H1 (cell line): ENCODE data around the gene TMEM131L. TPM values are rescaled to one million over a fixed set of nuclear protein-coding genes. Genes with fewer than 3 reads are reported as not detected.
"Not testable (repeated sequence)": the region's sequence is repeated elsewhere in the genome, so short reads cannot be mapped to it uniquely, and the experiment has no call there.

ENCODE experiments used
- CTCF ChIA-PET: fragments of 300-600 bp; sonication (Branson Sonifier 250); formaldehyde crosslinking; loops from one replicate; lab custom pipeline; 2021; ENCODE audit not compliant: partially characterized antibody; lab: Charles Lee
- POLR2A ChIA-PET: fragments of 300-600 bp; sonication (Branson Sonifier 250); formaldehyde crosslinking; loops from one replicate; lab custom pipeline; 2021; ENCODE audit warnings: inconsistent platforms; ENCODE audit not compliant: partially characterized antibody; lab: Charles Lee
- DNase-seq, 2 experiments: peaks; one replicate each; pipeline versions ENCODE4 v3.0.0 to v3.0.0-alpha.2; 2010 to 2022; ENCODE audit warnings: low spot score in 2 of 2, low read depth in 1 of 2, mixed read lengths in 1 of 2
- FAIRE-seq: peaks from 2 replicates; lab custom pipeline; 2011; peaks lifted over from hg19 to GRCh38; lab: Jason Lieb, UNC
- H2AFZ ChIP-seq: 2 replicates; pipeline ENCODE4 v1.8.1; 2012; ENCODE audit warnings: low read length, inconsistent platforms
- H2AK5ac ChIP-seq: 2 replicates; pipeline ENCODE4 v1.6.1; 2013; ENCODE audit warnings: low read depth, low read length
- H2BK120ac ChIP-seq: replicated peaks from 2 replicates; pipeline ENCODE3; 2013; ENCODE audit warnings: low read depth, low read length, inconsistent platforms
- H2BK12ac ChIP-seq: 2 replicates; pipeline ENCODE4 v1.6.1; 2013; ENCODE audit warnings: low read depth, low read length
- H2BK15ac ChIP-seq: 2 replicates; pipeline ENCODE4 v1.6.1; 2013; ENCODE audit warnings: low read length
- H2BK20ac ChIP-seq: 2 replicates; pipeline ENCODE4 v1.6.1; 2013; ENCODE audit warnings: low read length
- H2BK5ac ChIP-seq: 2 replicates; pipeline ENCODE4 v1.6.1; 2013; ENCODE audit warnings: low read depth, low read length
- H3K14ac ChIP-seq: 2 replicates; pipeline ENCODE4 v1.6.1; 2013; ENCODE audit warnings: inconsistent platforms; ENCODE audit not compliant: insufficient read length
- H3K18ac ChIP-seq: 2 replicates; pipeline ENCODE4 v1.6.1; 2013; ENCODE audit warnings: low read length; ENCODE audit errors: extremely low read depth
- H3K23ac ChIP-seq: 2 replicates; pipeline ENCODE4 v1.6.1; 2013; ENCODE audit warnings: inconsistent platforms; ENCODE audit not compliant: insufficient read length
- H3K23me2 ChIP-seq: 2 replicates; pipeline ENCODE4 v1.6.1; 2013; ENCODE audit warnings: low read depth, low read length
- H3K27ac ChIP-seq: 2 replicates; pipeline ENCODE4 v1.6.1; 2011; ENCODE audit warnings: low read depth, low read length, inconsistent platforms
- H3K27me3 ChIP-seq, 4 experiments: replicated peaks in 1 of 4; 1 replicate in 1 of 4; 2 replicates in 3 of 4; pipeline versions ENCODE4 v1.6.1 to v1.8.1; 2011 to 2013; ENCODE audit warnings: low read length in 3 of 4, mild to moderate bottlenecking in 3 of 4, inconsistent platforms in 2 of 4, mixed read lengths in 2 of 4, moderate library complexity in 1 of 4; ENCODE audit not compliant: control insufficient read depth in 3 of 4, insufficient read depth in 3 of 4; ENCODE audit errors: extremely low read depth in 1 of 4
- H3K36me3 ChIP-seq, 4 experiments: 2 replicates each; pipeline versions ENCODE4 v1.6.1 to v1.8.1; 2011 to 2013; ENCODE audit warnings: mild to moderate bottlenecking in 4 of 4, low read length in 3 of 4, moderate library complexity in 2 of 4, control low read depth in 1 of 4, inconsistent platforms in 1 of 4; ENCODE audit not compliant: insufficient read depth in 4 of 4, control insufficient read depth in 2 of 4
- H3K4ac ChIP-seq: replicated peaks from 2 replicates; pipeline ENCODE3; 2013; ENCODE audit warnings: low read length, low read depth, mixed read lengths, inconsistent platforms; ENCODE audit not compliant: insufficient read length
- H3K4me1 ChIP-seq, 4 experiments: replicated peaks in 1 of 4; 1 replicate in 1 of 4; 2 replicates in 3 of 4; pipeline versions ENCODE4 v1.6.1 to v1.8.1; 2011 to 2013; ENCODE audit warnings: low read length in 3 of 4, inconsistent platforms in 2 of 4, mixed read lengths in 1 of 4; ENCODE audit not compliant: insufficient read depth in 4 of 4, control insufficient read depth in 3 of 4
- H3K4me2 ChIP-seq, 2 experiments: 2 replicates each; pipeline versions ENCODE4 v1.6.1 to v1.8.1; 2011 to 2013; ENCODE audit warnings: low read depth in 2 of 2, low read length in 2 of 2, control low read depth in 1 of 2, inconsistent platforms in 1 of 2, mild to moderate bottlenecking in 1 of 2; ENCODE audit not compliant: insufficient read depth in 1 of 2
- H3K4me3 ChIP-seq, 4 experiments: fragments of 200-600, 300-600 bp in 1 of 4; sonication (generic), shearing (Covaris generic), sonication (Bioruptor Twin) in 1 of 4; 2 replicates each; pipeline versions ENCODE4 v1.5.1 to v1.8.1; 2011 to 2016; ENCODE audit warnings: low read length in 4 of 4, low read depth in 3 of 4, control low read depth in 2 of 4, inconsistent platforms in 2 of 4, mild to moderate bottlenecking in 2 of 4, mixed read lengths in 1 of 4, moderate library complexity in 1 of 4; ENCODE audit not compliant: insufficient read depth in 2 of 4; ENCODE audit errors: extremely low read depth in 1 of 4
- H3K56ac ChIP-seq: replicated peaks from 2 replicates; pipeline ENCODE3; 2013; ENCODE audit warnings: low read depth, mild to moderate bottlenecking, mixed read lengths, low read length, inconsistent platforms; ENCODE audit not compliant: insufficient read length
- H3K79me1 ChIP-seq: 2 replicates; pipeline ENCODE4 v1.6.1; 2013; ENCODE audit warnings: low read depth, low read length, control low read depth
- H3K79me2 ChIP-seq, 2 experiments: 2 replicates each; pipeline versions ENCODE4 v1.6.1 to v1.8.1; 2012 to 2013; ENCODE audit warnings: low read length in 2 of 2, mild to moderate bottlenecking in 2 of 2, inconsistent platforms in 1 of 2; ENCODE audit not compliant: insufficient read depth in 2 of 2, control insufficient read depth in 1 of 2
- H3K9ac ChIP-seq, 4 experiments: replicated peaks in 1 of 4; 1 replicate in 1 of 4; 2 replicates in 3 of 4; pipeline versions ENCODE4 v1.6.1 to v1.8.1; 2011 to 2013; ENCODE audit warnings: low read depth in 3 of 4, low read length in 3 of 4, control low read depth in 2 of 4, mild to moderate bottlenecking in 2 of 4, moderate library complexity in 2 of 4, inconsistent platforms in 1 of 4; ENCODE audit errors: extremely low read depth in 1 of 4
- H3K9me3 ChIP-seq, 2 experiments: 2 replicates each; pipeline versions ENCODE4 v1.6.1 to v1.8.1; 2012 to 2013; ENCODE audit warnings: mild to moderate bottlenecking in 2 of 2, moderate library complexity in 2 of 2, control low read depth in 1 of 2, inconsistent platforms in 1 of 2, low read depth in 1 of 2, low read length in 1 of 2, mixed read lengths in 1 of 2; ENCODE audit not compliant: insufficient read depth in 2 of 2
- H4K20me1 ChIP-seq, 2 experiments: replicated peaks in 1 of 2; 2 replicates each; pipeline versions ENCODE3 to v1.8.1; 2011 to 2013; ENCODE audit warnings: inconsistent platforms in 2 of 2, low read length in 2 of 2, mild to moderate bottlenecking in 1 of 2; ENCODE audit not compliant: insufficient read depth in 2 of 2, control insufficient read depth in 1 of 2
- H4K5ac ChIP-seq: 2 replicates; pipeline ENCODE4 v1.6.1; 2013; ENCODE audit warnings: low read length, low read depth, mixed read lengths, inconsistent platforms; ENCODE audit not compliant: insufficient read length
- H4K8ac ChIP-seq: 2 replicates; pipeline ENCODE4 v1.8.0; 2013; ENCODE audit warnings: mild to moderate bottlenecking, moderate library complexity, low read length, inconsistent platforms; ENCODE audit not compliant: insufficient read depth; ENCODE audit errors: extremely low read depth
- H4K91ac ChIP-seq: replicated peaks from 2 replicates; pipeline ENCODE3; 2013; ENCODE audit warnings: low read length, mixed read lengths, inconsistent platforms; ENCODE audit not compliant: insufficient read length
- CEBPB ChIP-seq: IDR thresholded peaks from 2 replicates; pipeline ENCODE4 v1.6.1; 2012; ENCODE audit warnings: low read depth, low read length
- WGBS, 2 experiments: shearing (Covaris generic) in 1 of 2; methylation state at CpG; one replicate each; pipeline versions ENCODE4 v1.1.6 to v1.1.7; 2013 to 2015; ENCODE audit warnings: low lambda C conversion rate in 2 of 2, mixed read lengths in 2 of 2, inconsistent platforms in 1 of 2, low coverage in 1 of 2, missing lambda C conversion rate in 1 of 2; ENCODE audit not compliant: insufficient replicate concordance in 2 of 2, insufficient coverage in 1 of 2, insufficient read length in 1 of 2; ENCODE audit errors: extremely low coverage in 1 of 2, missing lambda C conversion rate in 1 of 2; 5-methylcytosine and 5-hydroxymethylcytosine counted together
- polyA plus RNA-seq, 7 experiments: library from polyadenylated mRNA; depleted of rRNA in 3 of 7; stranded (reverse) in 5 of 7; unstranded in 2 of 7; fragments of >200 nt in 5 of 7; fragments of 200-250 nt in 2 of 7; gene quantifications; 1 replicate in 5 of 7; 2 replicates in 1 of 7; 4 replicates in 1 of 7; pipeline versions ENCODE4 v1.2.1 to v1.2.3, GENCODE V29; 2011 to 2013; ENCODE audit warnings: missing spikeins in 2 of 7, mixed read lengths in 2 of 7
- total RNA-seq: library from RNA; stranded (reverse); fragmentation: NEBNext Ultra II Directional; extraction: Animal tissue kit (Norgen Biotek cat#: 25700); gene quantifications from 2 replicates; pipeline ENCODE4 v1.2.1, GENCODE V29; 2021

Gene TMEM131L
- total and polyA plus RNA-seq, 2 of the 8 experiments (the other 6 are each of a cell fraction or from before 2014, with no cell fraction given) = 14.3 to 26.1 TPM

GRCh38 chr4:153416456-153416855 is 49.7 kb upstream of the TMEM131L start:
- H4K5ac ChIP-seq, FAIRE-seq, H2BK12ac ChIP-seq, H2BK20ac ChIP-seq, H3K14ac ChIP-seq, POLR2A ChIA-PET, H3K4me2 ChIP-seq, H2AFZ ChIP-seq, H3K79me2 ChIP-seq, H2BK15ac ChIP-seq, H2BK120ac ChIP-seq, H3K9ac ChIP-seq, H3K4ac ChIP-seq, H3K23ac ChIP-seq, H3K18ac ChIP-seq, H2BK5ac ChIP-seq, H3K9me3 ChIP-seq, H3K79me1 ChIP-seq, H2AK5ac ChIP-seq, H3K56ac ChIP-seq, H3K27ac ChIP-seq, H3K4me1 ChIP-seq, H3K4me3 ChIP-seq, DNase-seq, H4K8ac ChIP-seq, H4K91ac ChIP-seq, H3K27me3 ChIP-seq, H3K23me2 ChIP-seq, H3K36me3 ChIP-seq, H4K20me1 ChIP-seq: not testable (repeated sequence)
- CTCF ChIA-PET = interaction anchor here (0.6 to 1.4 kb wide), 6 partner anchors 16 to 227 kb away, joined by 3 to 7 read pairs (median 3); no protein-coding TSS in a partner anchor
- WGBS, 2 experiments = 92% methylated on average over 8 of the region's 8 CpGs; no CpG with 5 or more reads in 1 of the 2 experiments
- peak; percentile 85 for TF ChIP-seq CEBPB
